Measurements from ENCODE around the gene GNLY.
"Not testable (repeated sequence)": the region's sequence is repeated elsewhere in the genome, so short reads cannot be mapped to it uniquely, and the experiment has no call there.

The GNLY gene

DNA sequence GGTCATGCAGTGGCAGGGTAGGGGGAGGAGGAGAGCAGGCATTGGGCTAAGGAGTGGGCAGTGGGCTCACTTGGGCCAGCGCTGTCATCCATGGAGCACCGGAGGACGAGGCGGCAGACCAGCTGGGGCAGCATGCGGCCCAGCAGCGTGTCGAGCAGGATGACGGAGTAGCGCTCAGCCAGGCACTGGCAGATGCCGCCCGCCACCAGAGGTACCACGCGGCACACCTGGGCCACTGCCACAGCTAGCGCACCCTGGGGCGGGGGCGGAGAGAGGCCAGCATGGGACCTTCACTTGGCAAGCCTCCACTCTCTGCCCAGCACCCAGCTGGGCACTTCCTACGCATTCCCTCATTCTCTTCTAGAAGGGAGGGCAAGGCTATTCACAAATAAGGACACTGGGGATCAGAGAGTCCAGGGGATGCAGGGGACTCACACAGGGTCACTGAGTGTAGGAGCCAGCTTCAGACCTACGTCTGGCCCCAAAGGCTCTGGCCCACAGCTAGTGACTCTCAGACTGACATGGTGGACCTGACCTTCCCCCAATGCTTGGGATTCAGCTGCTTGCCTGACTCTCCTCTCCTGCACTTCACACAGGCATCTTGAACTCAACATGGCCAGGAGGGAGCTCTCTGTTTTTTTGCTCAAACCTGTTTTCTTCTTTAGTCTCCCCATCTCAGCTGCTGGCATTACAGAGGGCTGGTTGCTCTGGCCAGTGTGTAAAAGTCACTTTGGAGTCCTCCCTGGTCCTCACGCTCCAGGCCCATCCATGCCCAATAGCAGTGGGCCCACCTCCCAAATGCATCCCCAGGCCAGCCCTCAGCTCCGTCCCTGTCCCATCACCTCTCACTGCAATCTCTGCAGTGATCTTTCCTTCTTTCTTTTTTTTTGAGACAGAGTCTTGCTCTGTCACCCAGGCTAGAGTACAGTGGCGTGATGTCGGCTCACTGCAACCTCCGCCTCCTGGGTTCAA lies 30.3 kb upstream of the GNLY start:
- Histone ChIP-seq H3K4me3 (no peak overlapping the region), H3K27ac (no peak overlapping the region)

- Histone ChIP-seq H3K4me3 (no peak overlapping the region), H3K27ac (no peak overlapping the region)
Measured at GRCh38 chr2:85665264-85665937, 28.8 kb upstream of the GNLY start.

DNA sequence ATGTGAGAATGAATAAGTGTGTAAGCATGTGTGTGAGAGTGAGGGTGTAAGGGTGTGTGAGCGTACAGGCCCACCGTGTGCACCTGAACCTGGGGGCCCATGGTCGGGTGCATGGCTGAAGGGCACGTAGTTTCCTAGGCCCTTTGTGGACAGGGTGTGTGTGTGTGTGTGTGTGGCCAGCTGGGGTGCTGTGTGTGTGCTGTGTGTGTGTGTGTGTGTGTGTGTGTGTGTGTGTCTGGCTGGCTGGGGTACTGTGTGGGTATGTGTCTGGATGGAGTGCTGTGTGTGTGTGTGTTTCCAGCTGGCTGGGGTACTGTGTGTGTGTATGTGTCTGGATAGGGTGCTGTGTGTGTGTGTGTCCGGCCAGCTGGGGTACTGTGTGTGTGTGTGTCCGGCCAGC lies 28.1 kb upstream of the GNLY start:
- no peak overlapping the region for H3K27ac ChIP-seq
- H3K4me3 ChIP-seq = no peak overlapping the region

DNA sequence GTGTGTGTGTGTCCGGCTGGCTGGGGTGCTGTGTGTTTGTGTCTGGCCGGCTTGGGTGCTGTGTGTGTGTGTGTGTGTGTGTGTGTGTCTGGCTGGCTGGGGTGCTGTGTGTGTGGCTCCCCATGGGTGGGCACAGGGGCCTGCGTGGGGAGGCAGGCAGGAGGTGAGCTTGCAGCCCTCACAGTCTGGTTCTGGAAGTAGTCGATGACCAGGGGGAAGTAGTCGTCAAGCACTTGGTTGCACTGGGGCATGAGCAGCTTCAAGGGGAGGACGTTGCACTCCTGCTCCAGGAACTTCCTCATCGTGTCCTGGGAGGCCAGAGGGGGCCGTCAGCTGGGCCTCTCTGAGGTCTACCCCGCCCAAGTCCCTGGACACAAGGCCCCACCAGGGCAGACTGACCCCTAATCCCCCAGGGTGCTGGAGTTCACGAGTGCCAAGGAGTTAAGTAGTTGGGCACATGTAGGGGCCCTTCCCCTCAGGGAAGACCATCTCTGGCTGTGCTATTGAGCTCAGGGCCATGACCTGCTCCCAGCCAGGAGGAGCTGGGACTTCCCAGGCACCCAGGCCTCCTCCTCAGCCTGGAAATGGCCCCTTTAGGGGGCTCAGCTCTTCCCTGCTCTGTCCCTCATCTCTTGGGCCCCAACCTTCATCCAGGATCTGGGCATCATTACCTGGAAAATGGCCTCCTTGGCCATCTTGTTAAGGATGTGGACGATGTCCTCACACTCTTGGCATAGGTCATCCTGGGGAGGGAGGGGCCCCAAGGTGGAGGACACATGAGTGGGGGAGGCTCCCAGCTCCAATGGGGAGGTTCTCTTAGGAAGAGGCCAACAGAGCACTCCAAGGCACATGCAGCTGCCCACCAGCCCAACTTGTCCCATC lies 27.5 kb upstream of the GNLY start:
- Histone ChIP-seq H3K4me3 (no peak overlapping the region), H3K27ac (no peak overlapping the region)

GRCh38 chr2:85667561-85668008 lies 26.6 kb upstream of the GNLY start:
- no peak overlapping the region for H3K27ac ChIP-seq
- no peak overlapping the region for H3K4me3 ChIP-seq

- H3K27ac ChIP-seq = no peak within 1 kb of the TSS
- no peak within 1 kb of the TSS for H3K4me3 ChIP-seq
Measured at GRCh38 chr2:85668009-85668856, 25.9 kb upstream of the GNLY start, which contains the start of gene SFTPB. TSS of gene SFTPB (minus strand) at chr2:85668199. CDS start at chr2:85668183, 16 bp downstream.

- no peak overlapping the region for H3K27ac ChIP-seq
- H3K4me3 ChIP-seq = no peak overlapping the region
Measured at GRCh38 chr2:85668857-85669142, 25.4 kb upstream of the GNLY start.

GRCh38 chr2:85669549-85669948 lies 24.6 kb upstream of the GNLY start:
- Histone ChIP-seq H3K27ac (no peak overlapping the region), H3K4me3 (no peak overlapping the region)

DNA sequence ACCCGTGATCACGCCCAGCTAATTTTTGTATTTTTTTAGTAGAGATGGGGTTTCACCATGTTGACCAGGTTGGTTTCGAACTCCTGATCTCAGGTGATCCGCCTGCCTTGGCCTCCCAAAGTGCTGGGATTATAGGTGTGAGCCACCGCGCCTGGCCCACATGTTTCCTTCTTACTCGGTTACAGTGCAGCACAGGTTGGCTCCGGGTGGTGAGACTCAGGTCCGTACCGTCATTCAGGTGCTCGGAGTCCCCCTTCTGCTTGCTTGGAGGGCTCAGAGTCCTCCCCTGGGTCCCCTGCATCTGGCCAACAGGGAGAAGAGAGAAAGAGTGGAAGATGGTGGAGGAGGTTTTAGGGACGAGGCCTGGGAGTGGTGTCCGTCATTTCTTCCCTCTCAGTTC lies 23.7 kb upstream of the GNLY start:
- not testable (repeated sequence) for H3K27ac ChIP-seq, H3K4me3 ChIP-seq

DNA sequence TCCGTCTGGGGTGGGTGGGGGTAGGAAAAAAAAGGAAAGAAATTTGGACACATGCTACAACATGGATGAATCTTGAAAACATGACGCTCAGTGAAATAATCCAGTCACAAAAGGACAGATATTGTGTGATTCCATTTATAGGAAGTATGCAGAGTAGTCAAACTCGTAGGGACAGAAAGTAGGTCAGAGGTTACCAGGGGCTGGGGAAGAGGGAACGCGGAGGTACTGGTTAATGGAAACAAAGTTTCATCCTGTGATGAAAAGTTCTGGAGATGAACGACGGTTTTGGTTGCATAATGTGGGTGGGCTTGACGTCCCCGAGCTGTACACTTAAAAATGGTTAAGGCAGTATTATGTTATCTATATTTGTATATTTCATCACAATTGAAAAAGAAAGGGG lies 21.7 kb upstream of the GNLY start:
- Histone ChIP-seq H3K27ac (no peak overlapping the region), H3K4me3 (no peak overlapping the region)

GRCh38 chr2:85673716-85674375 lies 20.3 kb upstream of the GNLY start:
- no peak overlapping the region for H3K27ac ChIP-seq
- no peak overlapping the region for H3K4me3 ChIP-seq

GRCh38 chr2:85674417-85674816 lies 19.7 kb upstream of the GNLY start:
- no peak overlapping the region for H3K4me3 ChIP-seq

DNA sequence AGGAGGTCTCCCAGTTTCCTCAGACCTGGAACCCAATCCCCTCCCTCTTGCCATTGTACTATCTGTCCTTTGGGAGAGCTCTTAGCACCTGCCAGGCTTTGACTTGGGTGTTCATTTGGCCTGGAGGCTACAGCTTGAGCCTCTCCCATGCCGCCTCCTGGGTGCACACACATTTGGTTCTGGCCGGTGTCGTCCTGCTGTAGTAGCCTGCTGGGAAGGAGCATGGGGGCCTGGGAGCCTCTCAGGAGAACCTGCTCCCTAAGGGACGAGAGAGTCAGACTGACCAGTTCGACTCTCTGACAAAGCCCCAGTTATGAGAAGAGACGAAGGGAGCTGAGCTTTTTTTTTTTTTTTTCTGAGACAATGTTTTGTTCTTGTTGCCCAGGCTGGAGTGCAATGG lies 18.7 kb upstream of the GNLY start:
- Histone ChIP-seq H3K4me3 (no peak overlapping the region), H3K27ac (no peak overlapping the region)

More at GRCh38 chr2:85674417-85674816, 19.7 kb upstream of the GNLY start:
- no peak overlapping the region for H3K27ac ChIP-seq

- Histone ChIP-seq H3K4me3 (no peak overlapping the region), H3K27ac (no peak overlapping the region)
Measured at GRCh38 chr2:85675866-85676548, 18.2 kb upstream of the GNLY start.

- Histone ChIP-seq H3K4me3 (no peak overlapping the region), H3K27ac (no peak overlapping the region)
Measured at GRCh38 chr2:85678377-85678776, 15.8 kb upstream of the GNLY start.

DNA sequence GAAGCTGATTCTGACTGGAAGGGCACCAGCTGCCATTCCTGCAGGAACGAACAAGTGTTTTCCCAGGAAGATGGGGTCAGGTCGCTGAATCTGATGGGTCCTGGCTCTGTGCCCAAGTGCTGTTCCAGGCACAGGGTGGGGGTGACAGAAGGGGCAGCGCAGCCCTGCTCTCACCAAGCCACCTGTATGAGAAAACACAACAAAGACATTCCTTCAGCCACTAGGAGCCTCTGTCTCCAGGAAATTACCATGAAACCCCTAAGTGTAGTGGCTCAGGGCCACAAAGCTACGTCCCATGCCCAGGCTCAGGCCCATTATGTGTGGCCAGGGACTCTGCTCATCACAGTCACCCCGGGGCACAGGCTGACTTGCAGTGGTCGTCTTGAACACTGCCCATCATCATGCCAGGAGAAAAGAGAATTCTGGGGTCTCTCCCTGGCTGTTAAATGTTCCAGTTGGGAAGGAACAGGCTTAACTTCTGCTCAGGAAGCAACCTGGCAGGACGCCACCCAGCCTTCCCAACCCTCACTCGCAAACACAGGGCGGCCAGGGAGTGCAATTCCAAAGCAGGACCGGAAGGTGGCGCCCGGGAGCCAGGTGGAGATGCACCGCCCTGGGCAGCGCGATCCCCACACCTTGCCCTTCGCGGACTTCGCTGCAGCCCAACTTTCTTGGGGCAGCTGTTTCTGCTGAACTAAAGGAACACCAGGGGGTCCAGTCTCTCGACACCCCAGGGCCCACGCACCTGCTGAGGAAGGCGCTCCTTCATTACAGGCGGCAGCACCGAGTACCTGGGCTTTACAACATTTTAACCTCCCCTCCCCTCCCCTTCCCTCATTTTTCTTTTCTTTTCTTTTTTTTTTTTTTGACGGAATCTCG lies 15.1 kb upstream of the GNLY start:
- Histone ChIP-seq H3K27ac (peak overlapping the region in 1 of 21 experiments; percentile 6), H3K4me3 (no peak overlapping the region)

- no peak overlapping the region for H3K4me3 ChIP-seq
- peak overlapping the region in 4 of 21 experiments; percentile 20 to 55 (median 34) for H3K27ac ChIP-seq
Measured at GRCh38 chr2:85680707-85681371, 13.3 kb upstream of the GNLY start.

Measured in skin epidermis (tissue), 12 donors.